Lower leg skin (tissue), 3 donors: Measurements from ENCODE around the gene TUBAL3.

ENCODE experiments used
- POLR2A ChIP-seq, 2 donors: fragments of 450-650 bp; IDR thresholded peaks; one replicate each; pipeline ENCODE4 v1.6.1; 2016 to 2017; ENCODE audit warnings: antibody characterized with exemption in 2 of 2, mild to moderate bottlenecking in 1 of 2, moderate library complexity in 1 of 2
- TF ChIP-seq, protein P1 (sequence below), 3 donors: fragments of 450-650 bp; IDR thresholded peaks; one replicate each; pipeline ENCODE4 v1.5.1; 2016; ENCODE audit warnings: antibody characterized with exemption in 3 of 3, mild to moderate bottlenecking in 3 of 3, moderate library complexity in 2 of 3

DNA sequence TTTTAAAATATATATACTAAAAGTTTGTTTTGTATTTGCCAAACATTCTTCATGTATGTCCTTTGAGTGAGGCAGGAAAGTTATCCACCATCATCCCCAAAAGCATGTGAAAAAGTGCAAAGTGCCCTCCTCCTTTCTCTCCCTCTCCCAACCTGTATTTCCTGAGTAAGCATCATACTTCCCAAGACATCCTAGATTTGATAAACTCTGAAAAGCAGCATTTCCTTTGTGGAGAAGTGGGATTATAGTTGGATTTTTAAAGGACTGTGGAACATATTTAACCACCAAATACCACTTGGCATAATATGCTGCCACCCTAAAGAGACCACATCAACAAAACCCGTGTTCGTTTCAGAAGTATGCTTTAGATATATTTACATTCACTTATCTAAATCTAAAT is 44.6 kb upstream of the TUBAL3 start:
- TF ChIP-seq, protein P1, sequence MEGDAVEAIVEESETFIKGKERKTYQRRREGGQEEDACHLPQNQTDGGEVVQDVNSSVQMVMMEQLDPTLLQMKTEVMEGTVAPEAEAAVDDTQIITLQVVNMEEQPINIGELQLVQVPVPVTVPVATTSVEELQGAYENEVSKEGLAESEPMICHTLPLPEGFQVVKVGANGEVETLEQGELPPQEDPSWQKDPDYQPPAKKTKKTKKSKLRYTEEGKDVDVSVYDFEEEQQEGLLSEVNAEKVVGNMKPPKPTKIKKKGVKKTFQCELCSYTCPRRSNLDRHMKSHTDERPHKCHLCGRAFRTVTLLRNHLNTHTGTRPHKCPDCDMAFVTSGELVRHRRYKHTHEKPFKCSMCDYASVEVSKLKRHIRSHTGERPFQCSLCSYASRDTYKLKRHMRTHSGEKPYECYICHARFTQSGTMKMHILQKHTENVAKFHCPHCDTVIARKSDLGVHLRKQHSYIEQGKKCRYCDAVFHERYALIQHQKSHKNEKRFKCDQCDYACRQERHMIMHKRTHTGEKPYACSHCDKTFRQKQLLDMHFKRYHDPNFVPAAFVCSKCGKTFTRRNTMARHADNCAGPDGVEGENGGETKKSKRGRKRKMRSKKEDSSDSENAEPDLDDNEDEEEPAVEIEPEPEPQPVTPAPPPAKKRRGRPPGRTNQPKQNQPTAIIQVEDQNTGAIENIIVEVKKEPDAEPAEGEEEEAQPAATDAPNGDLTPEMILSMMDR (IDR thresholded peaks at IDR 0.05) = no peak
- no peak for TF ChIP-seq POLR2A (IDR thresholded peaks at IDR 0.05)
